ENCODE measurements around the gene MDM2. TPM values are rescaled to one million over a fixed set of nuclear protein-coding genes. Genes with fewer than 3 reads are reported as not detected.

The MDM2 gene
- total RNA-seq, 3 donors from 2014 or later, result 74.7 to 92.1 (median 91.3) TPM

- DNase-seq (no peak), ATAC-seq (no peak)
- no peak overlapping the region for H3K4me3 ChIP-seq
- no peak for TF ChIP-seq CTCF (IDR thresholded peaks at IDR 0.05)
- intact Hi-C loops (cut with DNase I, micrococcal nuclease), result no loop called here
- H3K36me3 ChIP-seq (ENCODE audit: low read depth), result no peaks in the 10 kb centered on the region
- no peaks in the 10 kb centered on the region for H3K4me1 ChIP-seq (ENCODE audit: low read depth)
- H3K9me3 ChIP-seq, result no peaks in the 10 kb centered on the region
Observed at GRCh38 chr12:68824131-68824530, 16.2 kb downstream of the MDM2 start.

- H3K4me3 ChIP-seq, result no peak overlapping the region
- no peaks in the 10 kb centered on the region for H3K36me3 ChIP-seq (ENCODE audit: low read depth)
- TF ChIP-seq CTCF (IDR thresholded peaks at IDR 0.05), result no peak
- DNase-seq (no peak), ATAC-seq (no peak)
- intact Hi-C loops (cut with DNase I, micrococcal nuclease), result no loop called here
- H3K4me1 ChIP-seq (ENCODE audit: low read depth), result no peaks in the 10 kb centered on the region
- H3K9me3 ChIP-seq, result no peaks in the 10 kb centered on the region
Observed at GRCh38 chr12:68824597-68825250, 16.7 kb downstream of the MDM2 start.

- Histone ChIP-seq H3K4me1 (ENCODE audit: low read depth) (no peaks in the 10 kb centered on the region), H3K36me3 (ENCODE audit: low read depth) (no peaks in the 10 kb centered on the region), H3K4me3 (no peak overlapping the region), H3K9me3 (no peaks in the 10 kb centered on the region)
- TF ChIP-seq CTCF (IDR thresholded peaks at IDR 0.05), result no peak
- DNase-seq (no peak), ATAC-seq (no peak)
- intact Hi-C loops (cut with DNase I, micrococcal nuclease), result no loop called here
Observed at GRCh38 chr12:68825569-68826217, 17.7 kb downstream of the MDM2 start.

GRCh38 chr12:68827895-68828671 is 20.1 kb downstream of the MDM2 start:
- Histone ChIP-seq H3K4me3 (no peak overlapping the region), H3K9me3 (no peaks in the 10 kb centered on the region), H3K36me3 (ENCODE audit: low read depth) (no peaks in the 10 kb centered on the region), H3K4me1 (ENCODE audit: low read depth) (no peaks in the 10 kb centered on the region)
- ATAC-seq (no peak), DNase-seq (no peak)
- intact Hi-C loops (cut with DNase I, micrococcal nuclease), result no loop called here
- no peak for TF ChIP-seq CTCF (IDR thresholded peaks at IDR 0.05)

- no peak for DNase-seq
- H3K4me3 ChIP-seq, result no peak overlapping the region
- no peaks in the 10 kb centered on the region for H3K36me3 ChIP-seq (ENCODE audit: low read depth)
- intact Hi-C loops (cut with DNase I, micrococcal nuclease), result no loop called here
- TF ChIP-seq CTCF (IDR thresholded peaks at IDR 0.05), result no peak
- no peak for ATAC-seq
- no peaks in the 10 kb centered on the region for H3K4me1 ChIP-seq (ENCODE audit: low read depth)
- H3K9me3 ChIP-seq, result no peaks in the 10 kb centered on the region
Observed at GRCh38 chr12:68828672-68829068, 20.7 kb downstream of the MDM2 start.
